GM21619 (cell line): Measurements from ENCODE around the gene RAB11FIP4.

ENCODE experiments used
- ATAC-seq: cut with Tn5 transposase; IDR thresholded peaks from one replicate; pipeline ENCODE4 v1.9.1; 2021; ENCODE audit not compliant: unreplicated experiment

The RAB11FIP4 gene

DNA sequence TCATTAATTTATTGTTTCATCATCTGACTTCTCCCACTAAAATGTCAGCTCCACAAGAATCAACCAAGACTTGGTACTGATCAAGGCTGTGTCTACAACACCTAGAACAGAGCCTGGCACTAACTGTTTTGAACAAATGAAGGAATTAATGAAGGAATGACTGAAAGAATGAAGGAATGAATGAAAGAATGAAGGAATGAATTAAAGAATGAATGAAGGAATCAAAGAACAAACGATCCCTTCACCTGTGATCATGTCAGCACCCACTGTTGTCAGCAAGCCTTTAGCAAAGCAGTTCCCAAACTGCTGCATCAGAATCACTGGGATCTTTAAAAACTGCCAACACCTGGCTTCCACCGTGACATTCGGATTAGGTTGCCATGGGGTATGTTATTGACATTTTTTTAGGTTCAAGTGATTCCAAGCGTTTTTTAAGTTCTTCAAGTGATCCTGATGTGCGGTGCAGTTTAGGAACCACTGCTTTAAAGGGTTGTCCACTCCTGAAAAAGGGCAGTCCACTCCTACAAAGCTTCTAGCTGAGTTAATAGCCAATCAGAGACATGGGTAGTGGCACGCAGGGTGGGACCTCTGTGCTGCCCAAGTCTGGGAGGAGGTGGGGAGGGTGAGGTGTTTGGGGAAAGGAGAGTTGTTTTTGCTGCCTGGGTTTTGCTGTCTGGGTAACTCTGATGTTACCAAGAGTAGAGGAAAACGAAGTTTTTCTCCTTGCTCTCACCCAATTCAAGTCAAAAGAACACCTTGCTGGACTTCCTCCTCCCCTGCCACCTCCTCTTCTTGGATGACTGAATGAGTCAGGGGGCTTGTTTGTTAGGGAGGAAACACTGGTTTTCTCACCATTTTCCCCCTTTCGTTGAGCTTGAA is 89.7 kb downstream of the RAB11FIP4 start:
- ATAC-seq, result no peak

GRCh38 chr17:31481783-31482081 is 90.3 kb downstream of the RAB11FIP4 start:
- ATAC-seq, result no peak

- no peak for ATAC-seq
Measured at GRCh38 chr17:31484821-31485220, 93.3 kb downstream of the RAB11FIP4 start.

DNA sequence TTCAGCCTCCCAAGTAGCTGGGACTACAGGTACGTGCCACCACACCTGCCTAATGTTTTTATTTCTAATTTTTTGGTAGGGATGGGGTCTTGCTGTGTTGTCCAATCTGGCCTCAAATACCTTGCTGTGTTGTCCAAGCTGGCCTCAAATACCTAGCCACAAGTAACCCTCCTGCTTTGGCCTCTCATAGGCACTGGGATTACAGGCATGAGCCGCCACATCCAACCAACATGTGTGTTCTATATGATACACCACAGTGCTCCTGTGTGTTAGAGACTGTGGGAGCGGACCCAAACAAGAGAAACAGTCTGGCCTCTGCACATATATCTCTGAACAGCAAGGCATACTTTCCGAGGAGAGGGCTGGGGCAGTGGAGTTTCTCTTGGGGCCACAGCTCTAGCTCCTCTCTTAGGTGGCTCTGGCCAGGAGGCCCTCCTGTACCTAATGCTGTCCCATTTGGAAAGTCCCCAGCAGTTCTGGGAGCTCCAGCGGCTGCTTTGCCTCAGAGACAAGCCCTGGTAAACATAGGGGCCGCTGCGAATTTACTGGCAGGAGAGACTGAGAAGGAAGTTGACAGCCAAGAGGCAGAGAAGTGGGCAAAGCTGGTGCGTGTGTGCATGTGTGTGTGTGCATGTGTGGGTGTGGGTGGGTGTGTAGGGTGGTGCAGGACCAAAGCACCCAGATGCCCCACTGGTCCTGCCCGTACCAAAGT is 95.0 kb downstream of the RAB11FIP4 start:
- ATAC-seq, result no peak

- ATAC-seq, result no peak
Measured at GRCh38 chr17:31487063-31487647, 95.7 kb downstream of the RAB11FIP4 start.

DNA sequence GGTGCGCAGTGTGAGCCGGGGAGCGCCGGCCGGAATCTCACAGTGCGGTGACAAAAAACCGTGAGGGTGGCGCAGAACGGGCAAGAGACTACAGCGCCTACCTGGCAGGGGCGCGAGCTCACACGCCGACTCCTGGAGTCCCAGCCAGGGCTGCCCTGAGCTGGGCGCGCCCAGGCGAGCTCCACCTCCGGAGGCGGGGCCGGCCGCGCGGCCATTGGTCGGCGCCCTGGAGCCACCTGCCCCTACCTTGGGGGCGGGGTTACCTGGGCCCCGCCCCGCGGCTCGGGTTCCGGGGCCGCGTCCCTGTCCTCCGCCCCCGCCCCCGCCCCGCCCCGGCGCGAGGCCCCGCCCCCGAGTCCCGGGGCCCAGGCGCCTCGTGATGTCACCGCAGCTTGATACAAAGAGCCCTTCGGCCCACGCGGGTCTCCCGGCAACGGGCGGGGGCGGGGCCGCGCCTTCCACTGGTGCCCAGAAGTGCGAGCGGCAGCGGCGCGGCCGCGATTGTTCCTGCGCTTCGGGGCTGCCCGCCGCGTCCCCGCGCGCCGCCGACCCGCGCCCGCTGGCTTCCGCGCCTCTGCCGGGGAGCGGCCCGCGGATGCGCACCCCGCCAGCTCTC is 96.3 kb downstream of the RAB11FIP4 start:
- ATAC-seq, result peak; percentile 54

GRCh38 chr17:31488264-31488981 is 96.9 kb downstream of the RAB11FIP4 start:
- peak; percentile 12 for ATAC-seq

DNA sequence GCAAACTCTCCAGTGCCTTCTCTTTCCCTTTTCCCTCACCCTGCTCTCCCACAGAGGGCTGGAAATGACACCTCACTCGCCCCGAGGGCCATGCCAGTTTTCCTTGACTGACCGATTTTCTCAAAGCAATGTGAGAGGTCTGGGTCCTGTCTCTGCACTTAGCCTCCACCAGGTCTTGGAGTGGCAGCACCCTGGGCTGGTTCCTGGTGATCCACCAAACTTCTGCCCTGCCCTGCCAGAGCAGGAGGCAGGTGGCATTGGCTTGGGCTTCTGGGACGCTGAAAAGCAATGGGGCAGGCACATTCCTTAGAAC is 97.5 kb downstream of the RAB11FIP4 start:
- ATAC-seq, result no peak

GRCh38 chr17:31489295-31490018 is 98.0 kb downstream of the RAB11FIP4 start:
- no peak for ATAC-seq

DNA sequence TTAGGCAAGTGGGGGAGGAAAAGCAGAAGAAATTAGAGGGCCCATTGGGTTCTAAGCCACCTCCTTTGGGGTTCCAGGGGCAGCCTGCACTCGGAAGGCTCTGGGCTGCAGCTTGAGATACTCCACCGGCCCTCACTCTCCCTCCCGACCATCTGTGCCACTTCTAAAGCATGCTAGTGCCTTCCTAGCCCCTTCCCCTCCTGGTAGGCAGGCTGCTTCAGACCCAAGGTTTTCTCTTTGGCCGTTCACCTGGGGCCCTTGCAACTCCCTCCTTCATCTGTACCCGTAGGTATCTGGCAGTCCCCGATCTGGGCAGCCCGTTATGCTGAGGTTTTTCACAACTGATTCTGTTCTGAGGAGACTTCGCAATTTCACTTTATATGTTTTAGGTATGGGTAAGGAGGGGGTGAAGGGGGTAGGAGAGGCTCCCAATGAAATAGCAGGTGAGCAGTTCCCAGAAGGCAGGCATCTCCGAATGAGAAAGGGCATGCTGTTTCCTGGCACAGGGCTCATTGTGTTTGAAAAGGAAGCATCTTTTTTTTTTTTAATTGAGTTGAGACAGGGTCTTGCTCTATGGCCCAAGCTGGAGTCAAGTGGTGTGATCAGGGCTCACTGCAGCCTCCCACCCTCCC is 98.7 kb downstream of the RAB11FIP4 start:
- no peak for ATAC-seq

- ATAC-seq, result no peak
Measured at GRCh38 chr17:31490671-31491375, 99.3 kb downstream of the RAB11FIP4 start.

DNA sequence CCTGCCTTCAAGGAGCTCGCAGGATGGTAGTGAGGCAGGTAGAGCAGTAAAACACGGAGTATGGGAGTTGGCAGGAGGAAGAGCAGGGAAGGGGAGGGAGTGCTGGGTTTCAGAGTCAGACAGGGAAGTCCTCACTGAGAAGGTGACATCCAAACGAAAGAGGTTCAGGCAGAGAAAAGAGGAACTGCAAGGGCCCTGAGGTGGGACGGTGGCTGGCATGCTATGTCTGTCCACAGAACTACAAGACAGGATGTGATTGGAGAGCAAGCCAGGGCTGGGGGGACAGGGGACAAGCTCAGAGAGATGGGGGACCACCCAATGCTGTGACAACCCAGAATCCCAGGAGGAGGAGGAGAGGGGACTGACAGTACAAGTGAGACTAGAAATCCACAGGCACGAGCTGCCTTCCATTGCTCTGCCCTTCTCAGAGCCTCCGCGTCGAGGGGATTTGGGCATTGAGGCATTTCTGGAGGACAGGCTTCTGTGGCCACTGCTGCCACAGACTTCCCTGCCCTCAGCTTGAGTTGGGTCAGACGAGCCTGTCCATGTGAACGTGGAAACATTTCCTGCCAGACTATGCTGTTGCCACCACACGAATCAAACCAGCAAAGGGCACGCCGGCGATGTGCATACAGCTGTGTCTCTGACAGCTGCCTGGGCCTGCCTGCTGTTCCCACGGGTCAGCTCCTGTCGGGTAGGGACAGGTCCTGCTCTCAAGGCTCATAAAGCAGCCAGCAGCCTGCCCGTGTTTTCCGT is 100.1 kb downstream of the RAB11FIP4 start:
- no peak for ATAC-seq

GRCh38 chr17:31492206-31492605 is 100.7 kb downstream of the RAB11FIP4 start:
- no peak for ATAC-seq

GRCh38 chr17:31492880-31493655 is 101.6 kb downstream of the RAB11FIP4 start:
- ATAC-seq, result no peak

DNA sequence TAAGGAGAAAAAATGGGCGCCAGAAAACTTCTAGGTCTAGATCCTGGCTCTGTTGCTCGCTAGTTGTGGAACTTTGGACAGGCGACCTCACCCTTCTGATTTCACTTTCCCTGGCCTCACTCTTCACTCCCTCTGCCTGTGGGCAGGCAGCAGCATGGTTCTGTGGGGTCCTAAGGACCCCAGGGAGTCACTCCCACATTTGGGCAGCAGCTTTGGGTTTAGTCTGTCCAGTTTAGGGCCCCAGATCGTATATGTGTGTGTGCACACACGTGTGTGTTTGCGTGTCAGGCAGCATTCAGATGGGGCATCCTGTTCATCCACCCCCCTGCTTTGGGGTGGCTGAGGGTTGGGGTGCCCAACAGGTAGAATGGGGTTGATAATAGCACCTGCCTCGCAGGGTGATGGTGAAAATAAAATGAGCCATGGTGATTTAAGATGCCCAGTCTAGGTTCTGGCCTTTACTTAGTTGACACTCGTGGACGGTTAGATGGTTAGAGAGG is 102.2 kb downstream of the RAB11FIP4 start:
- no peak for ATAC-seq

DNA sequence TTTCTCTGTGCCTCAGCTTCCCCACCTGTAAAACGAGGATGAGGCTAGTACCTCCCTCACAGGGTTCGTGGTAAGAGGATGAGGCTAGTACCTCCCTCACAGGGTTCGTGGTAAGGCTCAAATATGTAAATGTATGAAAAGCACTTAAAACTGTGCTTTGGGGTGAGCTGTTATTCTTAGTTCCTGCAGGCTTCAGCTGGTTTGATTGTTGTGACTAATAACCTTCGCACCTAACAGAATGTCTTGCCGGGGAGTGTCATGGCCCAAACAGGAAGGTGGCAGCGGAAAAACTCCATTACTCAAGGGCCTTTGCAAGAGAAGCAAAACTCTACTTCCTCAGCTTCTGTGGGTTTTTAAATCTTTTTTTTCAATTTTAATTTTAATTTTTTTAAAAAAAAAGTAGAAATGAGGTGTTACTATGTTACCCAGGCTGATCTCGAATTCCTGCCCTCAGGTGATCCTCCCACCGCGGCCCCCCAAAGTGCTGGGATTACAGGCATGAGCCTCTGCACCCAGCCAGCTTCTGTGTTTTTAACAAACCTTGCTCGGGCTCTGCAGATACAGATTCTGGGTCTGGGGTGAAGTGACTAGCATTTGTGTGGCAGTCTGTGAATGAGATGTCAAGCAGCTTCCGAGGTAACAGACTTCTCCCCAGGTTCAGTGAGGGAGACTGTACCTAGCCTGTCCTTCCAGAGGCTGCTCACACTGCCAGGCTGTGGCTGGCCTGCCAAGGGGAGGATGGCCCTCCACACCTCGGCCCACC is 103.0 kb downstream of the RAB11FIP4 start:
- ATAC-seq, result peak; percentile 46
